HG03354 (cell line): ENCODE results near the gene KCNH1.

Source experiments
- ATAC-seq: cut with Tn5 transposase; IDR thresholded peaks from one replicate; pipeline ENCODE4 v1.9.1; 2021; ENCODE audit warnings: mild to moderate bottlenecking; ENCODE audit not compliant: unreplicated experiment, poor library complexity, severe bottlenecking

Gene KCNH1

GRCh38 chr1:210702506-210702905, 431.4 kb downstream of the KCNH1 start:
- no peak for ATAC-seq

GRCh38 chr1:210700511-210700910, 433.4 kb downstream of the KCNH1 start:
- ATAC-seq: no peak

GRCh38 chr1:210700083-210700482, 433.9 kb downstream of the KCNH1 start:
- no peak for ATAC-seq

- ATAC-seq: no peak
These were observed 435.3 kb downstream of the KCNH1 start for GRCh38 chr1:210698661-210699060.

GRCh38 chr1:210697185-210697584, 436.8 kb downstream of the KCNH1 start:
- no peak for ATAC-seq

- ATAC-seq: peak; percentile 94
These were observed 437.2 kb downstream of the KCNH1 start for GRCh38 chr1:210696709-210697108.

- ATAC-seq: no peak
These were observed 438.9 kb downstream of the KCNH1 start for GRCh38 chr1:210695026-210695425.

- ATAC-seq: peak; percentile 53
These were observed 441.2 kb downstream of the KCNH1 start for GRCh38 chr1:210692796-210693195.

GRCh38 chr1:210691039-210691610, 442.8 kb downstream of the KCNH1 start:
- no peak for ATAC-seq

GRCh38 chr1:210690236-210690635, 443.7 kb downstream of the KCNH1 start:
- ATAC-seq: no peak

- ATAC-seq: no peak
These were observed 444.1 kb downstream of the KCNH1 start for GRCh38 chr1:210689826-210690225.

- ATAC-seq: no peak
These were observed 445.3 kb downstream of the KCNH1 start for GRCh38 chr1:210688512-210689234.

GRCh38 chr1:210687582-210688279, 446.2 kb downstream of the KCNH1 start:
- ATAC-seq: no peak

GRCh38 chr1:210686841-210687240, 447.1 kb downstream of the KCNH1 start:
- no peak for ATAC-seq

GRCh38 chr1:210685295-210685650, 448.7 kb downstream of the KCNH1 start:
- no peak for ATAC-seq

GRCh38 chr1:210684466-210685294, 449.3 kb downstream of the KCNH1 start:
- peak; percentile 86 for ATAC-seq

- ATAC-seq: no peak
These were observed 450.4 kb downstream of the KCNH1 start for GRCh38 chr1:210683403-210684047.

- ATAC-seq: no peak
These were observed 452.8 kb downstream of the KCNH1 start for GRCh38 chr1:210681158-210681557.

- no peak for ATAC-seq
These were observed 455.6 kb downstream of the KCNH1 start for GRCh38 chr1:210678306-210678705.

GRCh38 chr1:210677533-210677932, 456.4 kb downstream of the KCNH1 start:
- peak; percentile 43 for ATAC-seq
